Right renal cortex interstitium (tissue), 3 donors: ENCODE measurements around the gene NR1I3. TPM values are rescaled to one million over a fixed set of nuclear protein-coding genes. Genes with fewer than 3 reads are reported as not detected.
"Not testable (repeated sequence)": the region's sequence is repeated elsewhere in the genome, so short reads cannot be mapped to it uniquely, and the experiment has no call there.

Experiments used
- DNase-seq, 3 donors: peaks; one replicate each; pipeline ENCODE4 v3.0.0-alpha.2; 2013; ENCODE audit warnings: low read depth in 3 of 3, low spot score in 2 of 3
- polyA plus RNA-seq, 3 donors: library from polyadenylated mRNA; unstranded; fragments of 120-200 nt; gene quantifications; one replicate each; pipeline ENCODE4 v1.2.1, GENCODE V29; 2013; ENCODE audit not compliant: insufficient read length in 3 of 3

The NR1I3 gene
- polyA plus RNA-seq, 3 donors, result 1.5 to 4.7 (median 4.1) TPM

- DNase-seq, result no peak
Measured at GRCh38 chr1:161251579-161251978, 13.6 kb upstream of the NR1I3 start.

- DNase-seq, result no peak
Measured at GRCh38 chr1:161250829-161251228, 12.8 kb upstream of the NR1I3 start.

- DNase-seq, result not testable (repeated sequence)
Measured at GRCh38 chr1:161250100-161250499, 12.1 kb upstream of the NR1I3 start.

- no peak for DNase-seq
Measured at GRCh38 chr1:161244888-161245287, 6.9 kb upstream of the NR1I3 start.

- no peak for DNase-seq
Measured at GRCh38 chr1:161242313-161242712, 4.3 kb upstream of the NR1I3 start.

GRCh38 chr1:161241682-161242081, 3.7 kb upstream of the NR1I3 start:
- DNase-seq, result no peak

GRCh38 chr1:161235957-161236775, 1.8 kb downstream of the NR1I3 start:
- no peak for DNase-seq

- DNase-seq, result no peak
Measured at GRCh38 chr1:161233102-161233501, 4.9 kb downstream of the NR1I3 start.

- no peak for DNase-seq
Measured at GRCh38 chr1:161230762-161231161, 7.2 kb downstream of the NR1I3 start.

- DNase-seq, result no peak
Measured at GRCh38 chr1:161229896-161230295, 8.1 kb downstream of the NR1I3 start.

GRCh38 chr1:161228032-161228431, 10.0 kb downstream of the NR1I3 start:
- no peak for DNase-seq

GRCh38 chr1:161227196-161227871, 10.7 kb downstream of the NR1I3 start:
- no peak for DNase-seq

GRCh38 chr1:161226759-161227158, 11.2 kb downstream of the NR1I3 start:
- no peak for DNase-seq

GRCh38 chr1:161226320-161226711, 11.7 kb downstream of the NR1I3 start:
- DNase-seq, result no peak

GRCh38 chr1:161225534-161226319, 12.3 kb downstream of the NR1I3 start, which contains the start of gene TOMM40L:
TSS of gene TOMM40L (plus strand) at chr1:161226060. CDS start at chr1:161226490, 430 bp downstream.
- DNase-seq, result peak; percentile 90 to 95 (median 95)

- DNase-seq, result no peak
Measured at GRCh38 chr1:161225178-161225533, 12.8 kb downstream of the NR1I3 start.

GRCh38 chr1:161224695-161225087, 13.3 kb downstream of the NR1I3 start:
- DNase-seq, result not testable (repeated sequence)

GRCh38 chr1:161223805-161224694, 14.0 kb downstream of the NR1I3 start:
- no peak for DNase-seq

- no peak for DNase-seq
Measured at GRCh38 chr1:161222175-161223019, 15.6 kb downstream of the NR1I3 start.
